ENCODE results near the gene SPOCD1.

The SPOCD1 gene

DNA sequence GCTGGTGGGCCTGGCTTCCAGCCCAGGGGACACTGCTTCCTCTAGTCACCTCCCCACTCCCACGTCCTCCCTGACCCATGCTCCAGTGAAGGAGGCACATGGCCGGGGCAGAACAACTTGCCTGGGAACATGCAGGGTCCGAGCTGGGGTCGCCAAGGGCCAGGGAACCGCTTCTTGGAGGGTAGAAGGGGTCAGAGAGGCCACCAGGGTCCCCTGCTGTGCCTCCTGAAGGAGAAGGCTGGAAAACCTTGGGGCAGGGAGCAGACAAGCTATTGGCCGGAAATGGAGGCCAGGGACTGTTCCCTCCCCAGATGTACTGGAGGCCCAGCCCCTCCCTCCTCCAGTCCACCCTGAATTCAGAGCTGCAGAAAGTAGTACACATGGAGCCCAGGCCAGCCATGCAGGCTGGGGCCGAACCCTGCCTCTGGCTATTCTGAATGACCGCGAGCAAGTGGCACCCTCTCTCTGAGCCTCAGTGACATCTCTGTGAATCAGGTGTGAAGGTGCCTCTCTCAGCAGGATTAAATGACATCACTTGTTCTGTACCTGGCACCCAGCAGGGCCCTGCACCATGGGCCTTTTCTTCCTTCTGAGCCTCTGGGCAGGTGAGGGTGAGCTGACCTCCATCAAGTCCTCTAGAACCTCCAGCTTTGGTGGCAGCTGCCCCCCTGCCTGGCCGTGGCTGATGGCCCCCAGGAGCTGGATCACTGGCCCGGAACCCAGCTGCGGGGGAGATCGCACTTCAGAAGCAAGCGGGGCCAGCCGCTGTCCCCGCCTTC is 15.7 kb downstream of the SPOCD1 start:
- DNase-seq (ENCODE audit: low read depth), result no peak

DNA sequence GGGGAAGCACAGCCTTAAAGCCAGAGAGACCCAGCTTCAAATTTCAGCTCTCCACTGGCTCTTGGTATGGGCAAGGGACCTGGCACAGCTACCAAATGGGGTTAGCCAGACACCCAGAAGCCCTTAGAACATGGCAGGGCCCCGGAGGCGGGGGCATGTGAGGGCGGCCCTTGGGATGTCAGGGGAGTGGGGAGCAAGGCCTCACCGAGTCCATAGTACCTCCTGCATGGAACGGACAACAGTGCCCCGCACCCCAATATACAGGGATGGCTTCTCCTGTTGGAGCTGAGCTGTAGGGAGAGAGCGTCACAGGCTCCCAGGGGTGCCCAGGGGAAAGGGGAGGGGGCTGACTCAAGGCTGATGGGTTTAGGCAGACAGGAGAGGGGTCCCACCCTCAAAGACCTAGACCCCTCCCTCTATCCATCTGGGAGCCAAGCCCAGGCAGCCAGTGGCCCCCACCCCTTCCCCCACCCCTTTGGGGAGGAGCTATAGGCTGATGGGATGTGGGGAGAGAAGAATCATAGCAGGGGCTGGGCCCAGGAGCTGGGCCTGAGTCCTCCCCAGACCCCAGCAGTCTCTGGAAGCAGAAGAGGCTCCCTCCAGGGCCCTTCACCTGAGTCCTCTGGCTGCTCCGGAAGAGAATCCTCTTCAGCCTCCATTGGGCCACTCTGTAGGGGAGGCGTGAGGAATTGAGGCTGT is 16.5 kb downstream of the SPOCD1 start:
- DNase-seq (ENCODE audit: low read depth), result no peak

DNA sequence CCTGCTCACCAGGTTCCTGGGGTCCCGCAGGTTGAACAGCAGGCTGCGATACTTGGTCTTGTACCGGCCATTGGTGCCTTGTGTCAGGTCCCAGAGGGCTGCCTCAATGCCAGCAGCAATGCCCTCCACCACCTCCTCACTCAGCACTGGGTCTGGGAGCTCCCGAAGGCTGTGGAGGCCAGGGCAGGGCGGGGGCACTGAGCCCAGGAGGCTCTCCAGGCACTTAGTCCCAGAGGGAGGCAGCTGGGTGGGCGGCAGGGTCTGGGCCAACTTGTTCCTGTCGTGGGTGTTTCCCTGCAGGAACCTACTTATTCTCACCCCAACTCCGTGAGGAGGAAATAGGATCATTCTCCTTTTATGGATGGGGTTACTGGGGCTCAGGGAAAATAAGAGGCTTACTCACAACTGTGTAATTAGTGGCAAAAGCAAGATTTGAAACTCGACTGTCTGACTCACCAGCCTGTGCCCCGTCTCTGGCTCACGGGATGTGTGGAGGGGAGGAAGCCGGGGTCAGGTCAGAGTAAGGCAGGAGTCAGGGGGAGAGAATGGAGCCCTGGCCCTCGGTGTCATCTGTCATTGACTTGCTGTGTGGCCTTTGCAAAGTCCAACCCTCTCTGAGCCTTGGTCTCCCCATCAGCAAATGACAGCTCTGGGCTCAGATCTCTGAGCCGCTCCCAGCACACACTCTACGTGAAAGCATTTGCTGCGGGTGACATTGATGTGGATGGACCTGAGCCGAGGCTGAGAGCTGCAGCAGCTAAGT is 17.2 kb downstream of the SPOCD1 start:
- DNase-seq (ENCODE audit: low read depth), result no peak

DNA sequence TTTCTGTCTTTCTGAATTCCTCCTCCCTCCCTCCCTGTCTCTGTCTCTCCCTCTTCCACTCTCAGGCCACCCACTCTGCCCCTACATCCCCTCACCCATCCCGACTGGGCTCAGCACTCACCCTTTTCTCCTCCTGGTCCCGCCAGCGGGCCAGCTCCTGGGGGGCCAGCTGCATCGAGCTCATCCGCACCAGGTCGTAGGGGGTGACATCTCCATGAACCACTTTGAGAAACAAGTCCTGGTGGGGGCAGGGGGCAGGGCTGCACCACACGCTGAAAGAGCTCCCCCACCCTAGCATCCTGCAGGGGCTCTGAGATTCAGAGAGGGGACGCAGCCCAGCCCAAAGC is 17.8 kb downstream of the SPOCD1 start:
- DNase-seq (ENCODE audit: low read depth), result no peak

DNA sequence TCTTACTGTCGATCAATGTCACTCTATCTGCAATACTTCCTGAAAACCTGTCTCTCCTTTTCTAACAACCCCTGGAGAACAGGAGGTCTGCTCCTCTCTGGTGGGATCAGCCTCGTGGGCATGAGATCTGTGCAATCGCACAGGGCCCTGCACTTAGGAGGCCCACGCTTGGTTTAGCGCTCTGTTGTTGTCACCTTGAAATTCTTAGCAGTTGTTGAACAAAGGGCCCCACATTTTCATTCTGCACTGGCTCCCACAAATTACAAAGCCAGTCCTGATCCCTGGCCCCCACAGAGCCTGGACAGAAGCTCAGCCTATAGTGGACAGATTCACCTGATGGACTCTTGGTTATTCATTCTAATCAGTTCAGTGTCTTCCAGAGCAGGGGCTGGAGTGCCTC is 18.6 kb downstream of the SPOCD1 start:
- DNase-seq (ENCODE audit: low read depth), result no peak

DNA sequence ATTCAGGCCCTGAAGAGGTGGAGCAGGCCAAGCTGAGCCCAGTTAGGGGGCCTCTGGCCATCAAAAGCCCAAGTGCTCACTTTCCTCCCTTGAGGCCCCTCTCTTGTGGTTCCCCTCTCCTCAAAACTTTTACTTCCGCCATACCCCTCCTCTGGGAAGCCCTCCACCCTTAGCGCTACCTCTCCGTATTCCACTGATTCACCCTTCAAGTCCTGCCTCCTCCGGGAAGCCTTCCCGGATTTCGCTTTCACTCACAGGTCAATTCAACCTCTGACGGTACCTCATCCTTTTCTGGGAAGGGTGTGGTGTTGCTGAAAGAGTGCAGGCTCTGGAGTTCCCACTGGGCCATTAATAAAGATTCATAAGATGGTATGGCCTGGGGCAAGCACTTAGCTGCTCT is 19.1 kb downstream of the SPOCD1 start:
- DNase-seq (ENCODE audit: low read depth), result no peak

DNA sequence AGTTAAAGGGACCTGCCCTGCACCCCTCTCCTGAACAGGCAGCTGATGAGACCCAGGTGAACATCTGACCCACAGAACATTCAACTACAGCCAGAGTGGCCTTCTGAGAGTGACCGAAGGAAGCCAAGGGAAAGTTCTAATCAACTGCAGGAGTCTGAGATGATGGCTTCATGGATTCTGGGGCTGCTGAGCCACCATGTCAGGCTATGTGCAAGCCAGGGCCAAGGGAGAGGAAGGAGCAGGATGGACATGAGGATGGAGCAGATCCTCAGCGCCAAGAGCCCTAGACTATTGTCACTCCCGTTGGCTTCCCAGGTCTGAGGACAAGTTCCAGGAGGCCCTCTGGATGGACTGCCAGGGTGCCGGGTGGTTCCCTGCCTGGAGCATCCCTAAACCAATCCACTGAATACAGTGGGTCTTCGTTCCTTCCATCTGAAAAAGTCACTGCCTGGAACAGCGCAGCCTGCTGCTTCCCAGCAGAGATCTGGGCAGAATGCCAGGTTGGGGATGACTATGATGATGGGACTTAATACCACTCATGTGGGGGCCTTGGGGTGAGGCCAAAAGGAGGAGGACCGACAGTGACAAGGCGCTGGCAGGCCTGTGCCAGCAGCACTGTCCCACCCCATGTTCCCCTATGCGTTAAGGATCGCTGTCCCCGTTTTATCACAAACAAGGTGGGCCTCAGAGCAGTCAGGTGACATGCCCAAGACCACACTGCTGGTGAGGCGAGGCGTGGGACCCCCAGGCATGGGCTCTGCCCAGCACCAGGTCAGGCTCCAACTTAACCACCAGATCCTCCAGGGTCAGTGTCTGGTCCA is 19.8 kb downstream of the SPOCD1 start:
- no peak for DNase-seq (ENCODE audit: low read depth)

DNA sequence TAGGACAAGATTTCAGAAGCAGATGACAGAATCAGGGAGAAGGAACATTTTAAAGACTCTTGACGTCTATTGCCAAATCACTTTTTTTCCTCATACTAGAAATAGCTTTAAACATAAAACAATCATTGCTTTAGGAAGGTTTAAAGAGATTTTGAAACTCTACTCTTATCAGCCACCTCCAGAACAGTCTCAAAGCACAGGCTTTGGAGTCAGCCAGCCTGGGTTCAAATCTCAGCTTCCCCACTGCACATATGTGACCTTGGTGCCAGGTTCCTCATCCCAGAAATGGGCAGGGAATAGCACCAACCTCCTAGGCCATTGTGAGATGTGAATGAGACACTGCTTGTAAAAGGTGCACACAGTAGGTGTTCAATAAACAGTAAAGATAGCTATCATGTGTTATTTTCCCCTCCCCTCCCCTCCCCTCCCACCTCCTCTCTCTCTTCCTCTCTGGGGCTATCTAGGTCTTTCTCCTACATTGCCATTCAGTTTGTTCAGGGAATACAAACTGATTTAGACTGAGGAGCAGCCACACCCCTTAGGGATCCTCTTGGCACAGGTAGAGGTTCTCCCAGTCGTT is 20.6 kb downstream of the SPOCD1 start:
- no peak for DNase-seq (ENCODE audit: low read depth)

DNA sequence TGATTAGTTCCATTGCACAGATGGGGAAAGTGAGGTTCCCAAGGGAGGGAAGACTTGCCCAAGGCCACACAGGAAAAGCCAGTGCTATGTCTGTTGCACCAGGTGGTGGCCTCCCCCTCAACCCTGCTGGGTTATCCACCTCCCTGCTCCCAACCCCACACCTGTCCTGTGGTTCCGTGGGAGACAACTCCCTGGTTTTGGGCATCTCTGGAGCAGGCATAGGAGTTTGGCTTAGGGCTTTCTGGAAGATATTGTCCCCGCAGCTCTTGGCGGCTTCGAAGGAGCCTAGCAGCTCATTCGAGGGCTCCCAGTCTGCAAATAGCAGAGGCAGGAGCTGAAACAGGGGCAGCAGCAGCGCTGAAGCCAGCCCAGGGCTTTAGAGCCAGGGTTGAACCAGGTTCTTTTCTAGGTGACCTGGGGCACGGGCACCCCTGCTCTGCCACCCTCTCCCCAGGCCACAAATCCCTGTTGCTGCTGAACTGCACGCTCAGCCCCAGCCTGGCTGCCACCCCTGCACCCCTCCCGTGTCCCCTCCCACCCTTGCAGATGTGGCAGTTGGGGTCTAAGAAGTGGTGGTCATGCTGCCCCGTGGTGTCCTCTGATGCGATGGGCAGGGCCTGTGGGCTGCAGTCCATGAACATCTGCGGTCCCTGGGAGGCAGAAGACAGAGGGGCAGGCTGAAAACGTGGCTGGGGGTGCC is 22.1 kb downstream of the SPOCD1 start:
- DNase-seq (ENCODE audit: low read depth), result no peak

DNA sequence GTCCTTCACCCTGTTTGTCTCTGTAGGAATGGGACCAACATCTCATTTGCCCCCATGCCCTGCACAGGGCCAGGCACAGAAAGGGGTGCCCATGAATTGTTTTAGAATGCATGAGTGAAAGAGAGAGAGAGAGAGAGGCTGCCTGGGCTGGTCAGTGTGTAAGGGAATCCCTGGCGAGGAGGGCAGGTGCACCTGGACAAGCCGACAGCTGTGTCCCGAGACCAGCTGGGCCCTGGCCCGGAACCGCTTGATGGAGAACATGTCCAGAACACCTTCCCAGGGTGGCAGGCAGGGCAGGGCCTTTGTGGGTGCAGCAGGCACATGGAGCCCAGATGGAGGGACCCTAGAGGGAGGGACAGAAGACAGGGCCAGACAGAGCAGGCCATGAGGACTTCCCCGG is 22.7 kb downstream of the SPOCD1 start:
- DNase-seq (ENCODE audit: low read depth), result no peak

DNA sequence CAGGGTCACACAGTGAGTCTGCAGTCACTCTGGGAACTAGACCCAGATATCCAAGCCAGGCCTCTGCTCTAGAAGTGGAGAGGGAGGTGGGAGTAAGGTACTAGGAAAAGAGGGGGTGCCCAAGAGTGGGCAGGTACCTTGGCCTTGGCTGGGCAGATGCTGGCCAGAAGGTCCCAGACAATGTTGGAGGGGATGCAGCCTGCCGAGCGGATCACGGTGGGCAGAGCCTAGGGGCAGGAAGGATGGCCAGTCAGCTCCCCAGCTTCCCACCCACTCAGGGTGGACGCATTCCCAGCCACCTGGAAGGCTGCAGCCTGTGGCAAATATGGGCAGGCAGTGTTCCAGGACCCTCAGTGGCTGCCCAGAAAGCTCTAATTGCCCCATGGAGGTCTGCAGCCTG is 23.3 kb downstream of the SPOCD1 start:
- DNase-seq (ENCODE audit: low read depth), result no peak

DNA sequence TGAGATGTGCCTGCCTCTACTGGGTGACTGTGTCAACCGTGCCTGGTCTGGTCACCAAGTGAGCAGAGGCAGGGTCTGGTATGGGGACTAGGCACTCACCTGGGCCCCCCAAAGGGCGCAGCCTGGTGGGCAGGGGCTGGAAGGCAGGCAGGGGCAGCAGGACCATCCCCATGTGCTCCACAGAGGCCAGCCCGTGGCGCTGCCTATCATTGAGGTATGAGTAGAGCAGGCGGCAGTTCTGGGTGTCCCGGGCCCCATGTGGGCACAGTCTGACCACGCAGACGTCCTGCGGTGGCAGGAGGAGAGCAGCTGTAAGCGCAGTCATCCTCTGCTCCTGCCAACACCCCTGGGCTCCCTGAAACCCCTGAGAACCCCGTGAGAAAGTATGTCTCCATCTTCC is 23.7 kb downstream of the SPOCD1 start:
- no peak for DNase-seq (ENCODE audit: low read depth)

DNA sequence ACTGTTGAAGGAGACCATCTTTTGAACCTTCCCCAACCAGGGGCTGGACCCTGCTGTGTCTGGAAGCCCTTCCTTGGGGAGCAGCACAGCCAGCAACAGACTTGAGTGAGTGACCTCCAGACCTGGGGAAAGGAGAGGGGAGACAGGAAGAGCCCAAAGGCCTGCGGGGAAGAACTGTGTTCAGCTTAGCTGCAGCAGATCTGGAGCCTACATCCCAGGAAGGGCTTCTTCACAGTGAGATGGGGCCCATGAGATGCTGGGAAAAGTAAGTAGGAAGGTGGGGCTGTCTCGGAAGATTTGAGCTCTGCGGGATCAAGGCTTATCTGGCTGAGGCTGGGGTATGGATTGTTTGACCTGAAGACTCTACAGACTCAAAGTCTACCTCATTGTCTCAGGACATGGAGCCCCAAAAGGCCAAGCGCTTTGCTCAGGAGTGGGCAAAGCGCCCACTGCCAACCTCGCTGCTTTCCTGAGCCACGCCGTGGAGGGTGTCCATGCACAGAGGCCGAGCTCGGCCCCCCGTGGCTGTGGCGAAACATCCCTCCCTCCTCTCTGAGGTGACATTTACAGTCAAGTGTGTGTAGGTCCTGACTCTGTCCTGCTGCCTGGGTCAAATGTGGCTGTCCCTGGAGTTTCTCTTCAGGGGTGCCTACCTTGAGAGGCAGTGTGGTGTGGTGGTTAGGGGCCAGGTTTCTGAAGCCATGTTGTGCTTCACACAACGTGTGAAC is 24.5 kb downstream of the SPOCD1 start:
- DNase-seq (ENCODE audit: low read depth), result no peak

DNA sequence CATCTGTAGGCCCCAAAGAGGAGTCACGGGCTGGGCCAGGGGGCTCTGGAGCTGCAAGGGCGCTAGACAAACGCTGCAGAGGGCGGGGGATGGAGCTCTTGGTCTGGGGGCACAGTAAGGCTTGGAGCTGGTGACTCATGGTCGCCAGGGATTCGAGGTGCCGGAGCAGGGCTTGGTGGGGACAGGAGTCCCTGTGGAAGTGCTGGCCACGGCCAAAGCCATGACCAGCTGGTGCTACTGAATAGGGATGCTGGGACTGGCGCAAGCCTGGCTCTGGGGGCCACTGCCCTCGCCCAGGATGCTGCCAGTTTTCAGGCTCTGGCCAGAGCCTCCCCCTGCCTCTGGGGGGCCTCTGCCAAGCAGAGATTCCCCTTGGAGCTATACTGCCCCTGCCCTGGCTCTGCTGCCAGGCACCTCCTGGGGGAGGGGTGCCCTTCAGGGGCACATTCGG is 25.2 kb downstream of the SPOCD1 start:
- no peak for DNase-seq (ENCODE audit: low read depth)

DNA sequence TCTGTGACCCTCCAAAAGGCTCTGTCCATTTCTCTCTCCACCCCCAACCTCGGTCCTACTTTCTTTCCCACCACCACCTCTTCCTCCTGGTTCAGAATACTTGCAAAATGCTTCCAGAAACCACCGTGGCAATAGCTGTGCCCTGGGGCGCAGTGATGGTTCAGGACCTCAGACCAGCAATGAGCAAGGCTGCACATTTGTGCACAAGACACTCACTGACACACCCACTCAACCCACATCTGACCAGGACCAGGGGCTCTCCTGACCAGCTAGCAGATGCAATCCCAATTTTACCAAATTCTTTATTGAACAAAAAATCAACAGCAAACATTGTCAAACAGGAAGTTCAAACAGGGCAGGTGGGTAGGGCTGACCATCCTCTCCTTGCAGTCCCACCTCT is 25.7 kb downstream of the SPOCD1 start:
- DNase-seq (ENCODE audit: low read depth), result no peak

DNA sequence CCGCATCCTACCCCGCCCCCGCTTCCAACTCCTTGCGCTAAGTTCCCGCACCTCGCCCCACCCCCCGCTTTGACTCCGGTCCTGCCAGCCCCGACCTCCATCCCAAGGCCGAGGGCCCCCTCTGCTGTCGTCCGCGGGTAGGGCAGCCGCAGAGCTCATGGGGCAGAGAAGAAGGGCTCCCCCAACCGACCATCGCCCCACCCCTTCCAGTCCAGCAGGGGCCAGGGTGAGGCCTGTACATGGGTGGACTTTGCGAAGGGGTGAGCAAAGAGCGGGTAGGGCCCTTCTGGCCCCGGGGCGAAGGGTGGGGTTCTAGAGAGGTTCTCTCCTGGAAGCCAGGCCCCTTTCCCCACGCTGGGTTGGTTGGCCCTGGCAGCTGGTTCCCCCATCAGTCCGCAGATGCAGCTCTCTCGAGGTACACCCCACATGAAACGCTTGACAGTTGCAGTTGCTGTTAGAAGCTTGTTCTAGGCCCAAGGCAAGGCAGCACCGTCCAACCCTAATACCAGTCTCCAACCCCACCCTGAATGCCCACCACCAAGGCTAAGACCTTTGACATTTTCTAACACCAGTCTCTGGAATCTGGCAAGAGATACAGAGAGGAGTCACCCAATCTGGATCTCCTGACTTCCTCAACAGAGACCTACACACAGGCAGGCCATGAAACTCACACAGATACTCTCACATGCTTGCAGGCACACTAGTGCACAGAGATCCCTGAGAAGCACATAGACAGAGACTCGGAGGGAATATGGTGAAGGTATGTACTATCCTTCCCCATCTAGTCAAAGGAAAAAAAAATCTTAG is 26.4 kb downstream of the SPOCD1 start:
- DNase-seq (ENCODE audit: low read depth), result peak; percentile 96

DNA sequence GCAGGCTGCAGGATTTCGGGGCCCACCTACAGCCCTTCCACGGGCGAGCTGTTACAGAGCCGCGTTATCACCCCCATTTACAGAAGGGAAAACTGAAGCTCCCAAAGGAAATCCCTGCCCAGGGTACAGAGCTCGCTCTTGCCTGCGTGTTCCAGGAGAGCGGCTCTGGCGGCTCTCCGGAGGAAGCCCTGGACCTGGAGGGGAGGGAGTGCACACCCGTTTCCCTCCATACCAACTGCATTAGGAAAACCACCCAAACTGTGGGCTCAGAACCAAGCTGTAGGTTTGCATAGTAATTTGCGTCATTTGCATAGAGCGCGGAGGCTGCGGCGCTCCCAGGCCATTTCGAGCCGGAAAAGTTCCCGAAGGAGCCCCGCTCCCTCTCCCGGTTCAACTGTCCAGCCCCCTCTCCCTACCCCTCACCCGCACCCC is 27.0 kb downstream of the SPOCD1 start:
- DNase-seq (ENCODE audit: low read depth), result no peak

DNA sequence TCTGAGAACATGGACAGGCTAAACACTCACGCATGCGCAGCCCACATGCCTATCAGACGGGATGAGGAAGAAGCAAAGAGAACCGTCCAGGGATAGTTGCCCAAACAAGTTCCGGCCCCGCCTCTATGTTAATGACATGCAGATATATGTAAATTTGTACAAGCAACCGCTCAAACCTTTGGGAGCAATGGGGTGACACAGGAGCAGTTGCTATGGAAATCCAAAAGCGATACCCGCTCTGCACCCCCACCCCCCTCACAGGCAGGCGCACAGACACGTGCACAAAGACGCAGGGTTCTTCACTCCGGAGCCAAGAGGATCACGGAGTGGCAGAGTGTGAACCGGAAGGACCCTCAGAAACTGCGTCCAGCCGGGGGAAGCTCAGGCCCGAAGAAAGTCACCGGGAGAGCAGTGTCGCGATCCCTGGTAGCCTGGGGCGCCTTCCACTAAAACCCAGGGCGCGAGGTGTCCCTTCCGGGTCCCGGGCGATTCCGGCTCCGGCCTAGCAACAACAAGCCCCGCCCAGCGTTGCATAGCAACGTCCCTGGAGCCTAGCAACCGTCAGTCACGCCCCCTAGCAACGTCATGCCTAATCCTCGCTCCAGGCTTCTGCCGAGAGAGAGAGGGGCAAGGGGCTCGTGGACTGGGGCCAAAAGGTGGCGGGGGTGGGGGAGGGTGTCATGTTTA is 27.5 kb downstream of the SPOCD1 start:
- peak; percentile 77 for DNase-seq (ENCODE audit: low read depth)

DNA sequence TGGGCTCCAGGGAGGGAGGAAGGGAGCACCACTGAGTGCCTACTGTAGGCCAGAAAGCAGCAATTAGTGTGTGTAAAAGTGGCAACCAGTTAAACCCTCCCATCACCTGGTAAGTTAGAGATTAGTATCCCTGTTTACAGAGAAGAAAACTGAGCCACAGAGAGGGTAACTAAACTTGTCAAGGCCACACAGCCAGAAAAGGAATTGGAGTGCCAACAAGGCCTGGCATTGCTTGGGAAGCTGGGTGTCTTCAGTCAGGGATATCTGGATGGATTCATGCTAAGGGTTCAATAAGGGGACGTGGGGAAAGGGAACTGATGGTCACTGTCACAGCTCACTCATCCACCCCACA is 28.1 kb downstream of the SPOCD1 start:
- DNase-seq (ENCODE audit: low read depth), result no peak

Data from activated gamma-delta T cell treated with anti-CD3 and anti-CD28 coated beads, Interleukin-2, amount 50 U/mL, for 16 hours (primary cell).